SK-N-SH (cell line): Measurements from ENCODE around the gene MYL1. TPM values are rescaled to one million over a fixed set of nuclear protein-coding genes. Genes with fewer than 3 reads are reported as not detected.

ENCODE experiments used
- CTCF ChIA-PET: fragments of 300-600, 350-600 bp; formaldehyde crosslinking; extraction: SDS; loops from one replicate; lab custom pipeline; 2021; lab: Yijun Ruan, JAX
- POLR2A ChIA-PET: fragments of 350-600 bp; sonication (Branson Sonifier 250); formaldehyde crosslinking; extraction: SDS; loops from one replicate; lab custom pipeline; 2020; ENCODE audit warnings: antibody characterized with exemption, inconsistent platforms; lab: Yijun Ruan, JAX
- DNase-seq: peaks from one replicate; pipeline ENCODE4 v3.0.0; 2012
- H2AFZ ChIP-seq: fragments of 200-600 bp; sonication (generic); 2 replicates; pipeline ENCODE4 v1.8.1; 2016; ENCODE audit warnings: antibody characterized with exemption, mild to moderate bottlenecking, low read depth
- H3F3A ChIP-seq: fragments of 200-600 bp; sonication (generic); replicated peaks from 2 replicates; pipeline ENCODE3; 2016; ENCODE audit warnings: antibody characterized with exemption, mild to moderate bottlenecking; ENCODE audit not compliant: insufficient read depth
- H3K27ac ChIP-seq, 2 experiments: fragments of 200-500 bp in 1 of 2; fragments of 200-600 bp in 1 of 2; sonication (Bioruptor generic) in 1 of 2; sonication (generic), shearing (Covaris generic) in 1 of 2; 2 replicates each; pipeline versions ENCODE4 v1.5.1 to v1.6.1; 2014 to 2016; ENCODE audit warnings: low read depth in 2 of 2, inconsistent platforms in 1 of 2, low read length in 1 of 2, mild to moderate bottlenecking in 1 of 2, mixed read lengths in 1 of 2
- H3K27me3 ChIP-seq: fragments of 200-600 bp; sonication (generic), shearing (Covaris generic); 2 replicates; pipeline ENCODE4 v1.6.1; 2016; ENCODE audit warnings: mixed run types; ENCODE audit not compliant: insufficient read depth
- H3K36me3 ChIP-seq, 2 experiments: fragments of 200-500 bp in 1 of 2; fragments of 200-600 bp in 1 of 2; sonication (Bioruptor generic) in 1 of 2; sonication (generic) in 1 of 2; replicated peaks in 1 of 2; 2 replicates each; pipeline versions ENCODE3 to v1.5.1; 2014 to 2016; ENCODE audit warnings: low read length in 1 of 2, mild to moderate bottlenecking in 1 of 2; ENCODE audit not compliant: insufficient read depth in 2 of 2, control insufficient read depth in 1 of 2
- H3K4me1 ChIP-seq, 2 experiments: fragments of 200-500 bp in 1 of 2; fragments of 200-600 bp in 1 of 2; sonication (Bioruptor generic) in 1 of 2; sonication (generic), shearing (Covaris generic) in 1 of 2; 2 replicates each; pipeline versions ENCODE4 v1.5.1 to v1.6.1; 2014 to 2016; ENCODE audit warnings: low read depth in 1 of 2, low read length in 1 of 2, mixed run types in 1 of 2; ENCODE audit not compliant: insufficient read depth in 2 of 2, control insufficient read depth in 1 of 2
- H3K4me2 ChIP-seq: fragments of 200-600 bp; sonication (generic), shearing (Covaris generic); 2 replicates; pipeline ENCODE4 v1.6.1; 2017; ENCODE audit warnings: mixed run types
- H3K4me3 ChIP-seq, 2 experiments: fragments of 200-500 bp in 1 of 2; fragments of 200-600 bp in 1 of 2; sonication (Bioruptor generic) in 1 of 2; sonication (generic), shearing (Covaris generic) in 1 of 2; 2 replicates each; pipeline versions ENCODE4 v1.5.1 to v1.8.1; 2014 to 2016; ENCODE audit warnings: low read depth in 2 of 2, inconsistent platforms in 1 of 2, low read length in 1 of 2, mild to moderate bottlenecking in 1 of 2, mixed read lengths in 1 of 2, moderate library complexity in 1 of 2
- H3K79me2 ChIP-seq: fragments of 200-600 bp; sonication (generic); 2 replicates; pipeline ENCODE4 v1.8.1; 2017; ENCODE audit warnings: mild to moderate bottlenecking; ENCODE audit not compliant: insufficient read depth
- H3K9ac ChIP-seq: fragments of 200-600 bp; sonication (generic); 2 replicates; pipeline ENCODE4 v1.6.1; 2017; ENCODE audit warnings: mixed run types
- H3K9me2 ChIP-seq: fragments of 200-600 bp; sonication (generic); 2 replicates; pipeline ENCODE4 v1.6.1; 2017; ENCODE audit warnings: mixed run types
- H3K9me3 ChIP-seq: fragments of 200-600 bp; sonication (generic); 2 replicates; pipeline ENCODE4 v1.6.1; 2017; ENCODE audit warnings: mixed run types, mild to moderate bottlenecking, moderate library complexity
- H4K20me1 ChIP-seq: fragments of 200-600 bp; sonication (generic); 2 replicates; pipeline ENCODE4 v1.6.1; 2017; ENCODE audit warnings: mild to moderate bottlenecking, mixed run types; ENCODE audit not compliant: insufficient read depth
- CHD2 ChIP-seq: fragments of 150-350 bp; IDR thresholded peaks from 2 replicates; pipeline ENCODE4 v1.6.1; 2018; ENCODE audit warnings: low read length; ENCODE audit not compliant: partially characterized antibody
- EP300 ChIP-seq, 2 experiments: IDR thresholded peaks; 2 replicates each; pipeline versions ENCODE4 v1.4.0 to v1.6.1; 2012; ENCODE audit warnings: borderline replicate concordance in 1 of 2, low read depth in 1 of 2, low read length in 1 of 2
- FOXM1 ChIP-seq: IDR thresholded peaks from 2 replicates; pipeline ENCODE4 v1.4.0; 2012; ENCODE audit warnings: low read depth, mild to moderate bottlenecking
- NRF1 ChIP-seq: IDR thresholded peaks from 2 replicates; pipeline ENCODE4 v1.6.1; 2012; ENCODE audit warnings: low read depth, mild to moderate bottlenecking, low read length
- RXRA ChIP-seq: IDR thresholded peaks from 2 replicates; pipeline ENCODE4 v1.4.0; 2012; ENCODE audit warnings: low read depth, mild to moderate bottlenecking, borderline replicate concordance
- SIN3A ChIP-seq: IDR thresholded peaks from 2 replicates; pipeline ENCODE4 v1.6.1; 2012; ENCODE audit warnings: low read depth, mild to moderate bottlenecking, low read length, moderate library complexity, borderline replicate concordance
- WGBS: methylation state at CpG from one replicate; pipeline ENCODE4 v1.1.6; 2017; ENCODE audit warnings: low lambda C conversion rate; 5-methylcytosine and 5-hydroxymethylcytosine counted together
- polyA plus RNA-seq, 3 experiments: library from polyadenylated mRNA; depleted of rRNA; stranded (reverse); fragments of >200 nt; gene quantifications; 2 replicates each; pipeline ENCODE4 v1.2.3, GENCODE V29; 2012
- TF ChIP-seq, protein P1 (sequence below): IDR thresholded peaks from 2 replicates; pipeline ENCODE4; 2012
- TF ChIP-seq, protein P2 (sequence below): fragments of 150-350 bp; IDR thresholded peaks from 2 replicates; pipeline ENCODE4 v1.6.1; 2017; ENCODE audit warnings: antibody characterized with exemption, low read length, low read depth, borderline replicate concordance

The MYL1 gene
- polyA plus RNA-seq, 1 of the 3 experiments (the other 2 are of a cell fraction): not detected

GRCh38 chr2:210299866-210300373 lies 15.1 kb downstream of the MYL1 start:
- H3F3A ChIP-seq: no peaks in the 10 kb centered on the region
- no peaks in the 10 kb centered on the region for H3K9me3 ChIP-seq
- ChIA-PET POLR2A (no interaction called here), CTCF (no interaction called here)
- H3K79me2 ChIP-seq: no peaks in the 10 kb centered on the region
- DNase-seq: no peak
- no peak overlapping the region for H3K4me2 ChIP-seq
- TF ChIP-seq EP300 (IDR thresholded peaks at IDR 0.05; ENCODE audit: borderline replicate concordance in 1 of 2, low read depth in 1 of 2, low read length in 1 of 2) (no peak), SIN3A (no peak), NRF1 (no peak), RXRA (no peak), CHD2 (no peak), FOXM1 (no peak)
- TF ChIP-seq, protein P1, sequence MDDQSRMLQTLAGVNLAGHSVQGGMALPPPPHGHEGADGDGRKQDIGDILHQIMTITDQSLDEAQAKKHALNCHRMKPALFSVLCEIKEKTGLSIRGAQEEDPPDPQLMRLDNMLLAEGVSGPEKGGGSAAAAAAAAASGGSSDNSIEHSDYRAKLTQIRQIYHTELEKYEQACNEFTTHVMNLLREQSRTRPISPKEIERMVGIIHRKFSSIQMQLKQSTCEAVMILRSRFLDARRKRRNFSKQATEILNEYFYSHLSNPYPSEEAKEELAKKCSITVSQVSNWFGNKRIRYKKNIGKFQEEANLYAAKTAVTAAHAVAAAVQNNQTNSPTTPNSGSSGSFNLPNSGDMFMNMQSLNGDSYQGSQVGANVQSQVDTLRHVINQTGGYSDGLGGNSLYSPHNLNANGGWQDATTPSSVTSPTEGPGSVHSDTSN: no peak
- H3K9me2 ChIP-seq: no peaks in the 10 kb centered on the region
- H2AFZ ChIP-seq: no peak overlapping the region
- no peaks in the 10 kb centered on the region for H3K36me3 ChIP-seq
- H3K4me3 ChIP-seq: no peak overlapping the region
- no peaks in the 10 kb centered on the region for H3K27me3 ChIP-seq
- 7% methylated on average over 3 of the region's 3 CpGs for WGBS
- H4K20me1 ChIP-seq: no peaks in the 10 kb centered on the region
- no peaks in the 10 kb centered on the region for H3K4me1 ChIP-seq
- H3K27ac ChIP-seq: no peak overlapping the region
- no peak overlapping the region for H3K9ac ChIP-seq

DNA sequence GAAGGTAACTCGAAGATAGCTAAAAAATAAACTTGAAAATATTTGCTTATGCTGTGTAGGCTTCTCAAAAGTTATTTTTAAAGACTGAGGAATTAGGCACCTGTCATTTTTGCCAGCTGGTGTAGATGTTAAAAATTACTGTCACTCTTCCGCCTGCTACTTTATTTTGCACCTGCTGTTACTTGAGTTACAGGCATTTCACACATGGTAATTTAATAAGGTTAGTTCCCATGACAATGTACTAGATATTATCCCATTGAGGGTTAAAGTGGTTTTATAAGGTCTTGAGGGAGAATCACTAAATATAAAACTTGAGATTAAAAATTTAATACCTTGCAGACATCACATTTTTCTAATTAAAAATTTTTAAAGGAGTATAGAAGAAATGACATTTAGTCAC lies 26.6 kb downstream of the MYL1 start:
- no peak overlapping the region for H3K4me2 ChIP-seq
- H3K9me3 ChIP-seq: no peaks in the 10 kb centered on the region
- 15% methylated on average over 2 of the region's 2 CpGs for WGBS
- H3K27ac ChIP-seq: no peak overlapping the region
- H4K20me1 ChIP-seq: no peaks in the 10 kb centered on the region
- TF ChIP-seq SIN3A: no peak
- TF ChIP-seq, protein P1: no peak
- no peak for TF ChIP-seq FOXM1
- TF ChIP-seq, protein P2, sequence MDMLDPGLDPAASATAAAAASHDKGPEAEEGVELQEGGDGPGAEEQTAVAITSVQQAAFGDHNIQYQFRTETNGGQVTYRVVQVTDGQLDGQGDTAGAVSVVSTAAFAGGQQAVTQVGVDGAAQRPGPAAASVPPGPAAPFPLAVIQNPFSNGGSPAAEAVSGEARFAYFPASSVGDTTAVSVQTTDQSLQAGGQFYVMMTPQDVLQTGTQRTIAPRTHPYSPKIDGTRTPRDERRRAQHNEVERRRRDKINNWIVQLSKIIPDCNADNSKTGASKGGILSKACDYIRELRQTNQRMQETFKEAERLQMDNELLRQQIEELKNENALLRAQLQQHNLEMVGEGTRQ: no peak
- CTCF ChIA-PET: interaction anchor here (0.7 kb wide), 1 partner anchor 57 kb away, joined by 3 read pairs; no protein-coding TSS in a partner anchor
- DNase-seq: no peak
- no peak overlapping the region for H3K9ac ChIP-seq
- H3K4me1 ChIP-seq: no peaks in the 10 kb centered on the region
- no peak overlapping the region for H3K4me3 ChIP-seq
- H3K27me3 ChIP-seq: no peaks in the 10 kb centered on the region
- POLR2A ChIA-PET: no interaction called here
- no peaks in the 10 kb centered on the region for H3F3A ChIP-seq
- no peak overlapping the region for H2AFZ ChIP-seq
- no peaks in the 10 kb centered on the region for H3K36me3 ChIP-seq
- H3K79me2 ChIP-seq: no peaks in the 10 kb centered on the region
- H3K9me2 ChIP-seq: no peaks in the 10 kb centered on the region
